Naive B cell (primary cell): Measurements from ENCODE around the gene RPUSD4. TPM values are rescaled to one million over a fixed set of nuclear protein-coding genes. Genes with fewer than 3 reads are reported as not detected.
A peak's percentile ranks its signal among the peaks of the same experiment; 100 is the strongest.
"Not testable (repeated sequence)": the region's sequence is repeated elsewhere in the genome, so short reads cannot be mapped to it uniquely, and the experiment has no call there.

ENCODE experiments used
- ATAC-seq, 2 donors: fragments of 150-1000 bp; cut with Tn5 transposase; 2 replicates each; pipeline ENCODE4 v1.10.0; 2021; ENCODE audit warnings: low read depth in 2 of 2, mild to moderate bottlenecking in 2 of 2, moderate library complexity in 2 of 2
- DNase-seq: peaks from one replicate; pipeline ENCODE4 v3.0.0; 2022
- H3K27ac Mint-ChIP-seq, 6 donors: one replicate each; pipeline ENCODE4 v1.8.0; 2020 to 2022; ENCODE audit warnings: mild to moderate bottlenecking in 6 of 6, mixed read lengths in 6 of 6, moderate library complexity in 5 of 6, inconsistent platforms in 2 of 6
- H3K27me3 Mint-ChIP-seq, 3 donors: one replicate each; pipeline ENCODE4 v1.8.0; 2021 to 2022; ENCODE audit warnings: mixed read lengths in 3 of 3, mild to moderate bottlenecking in 1 of 3
- H3K36me3 Mint-ChIP-seq, 2 donors: one replicate each; pipeline ENCODE4 v1.8.0; 2020 to 2022; ENCODE audit warnings: mixed read lengths in 2 of 2, inconsistent platforms in 1 of 2, mild to moderate bottlenecking in 1 of 2
- H3K4me1 Mint-ChIP-seq, 3 donors: one replicate each; pipeline ENCODE4 v1.8.0; 2020 to 2022; ENCODE audit warnings: mixed read lengths in 3 of 3, inconsistent platforms in 1 of 3, mild to moderate bottlenecking in 1 of 3, moderate library complexity in 1 of 3
- H3K4me3 Mint-ChIP-seq, 8 donors: one replicate each; pipeline ENCODE4 v1.8.0; 2020 to 2022; ENCODE audit warnings: mild to moderate bottlenecking in 8 of 8, mixed read lengths in 8 of 8, moderate library complexity in 8 of 8, inconsistent platforms in 2 of 8
- H3K9me3 Mint-ChIP-seq, 7 donors: one replicate each; pipeline ENCODE4 v1.8.0; 2020 to 2022; ENCODE audit warnings: mixed read lengths in 7 of 7, mild to moderate bottlenecking in 5 of 7, inconsistent platforms in 2 of 7, moderate library complexity in 1 of 7
- polyA plus RNA-seq, 6 donors: library from polyadenylated mRNA; unstranded; fragments of 300-500 nt; fragmentation: Illumina TruSeq; gene quantifications; one replicate each; pipeline ENCODE4 v1.2.3, GENCODE V29; 2021; ENCODE audit warnings: low read depth in 6 of 6

The RPUSD4 gene, protein sequence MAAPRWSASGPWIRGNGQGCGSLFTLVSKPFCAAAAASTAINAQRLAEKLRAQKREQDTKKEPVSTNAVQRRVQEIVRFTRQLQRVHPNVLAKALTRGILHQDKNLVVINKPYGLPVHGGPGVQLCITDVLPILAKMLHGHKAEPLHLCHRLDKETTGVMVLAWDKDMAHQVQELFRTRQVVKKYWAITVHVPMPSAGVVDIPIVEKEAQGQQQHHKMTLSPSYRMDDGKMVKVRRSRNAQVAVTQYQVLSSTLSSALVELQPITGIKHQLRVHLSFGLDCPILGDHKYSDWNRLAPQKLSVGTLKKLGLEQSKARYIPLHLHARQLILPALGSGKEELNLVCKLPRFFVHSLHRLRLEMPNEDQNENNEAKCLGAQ
- 10 to 100 TPM; 15.5 to 21.1 (median 18.3) TPM for polyA plus RNA-seq

DNA sequence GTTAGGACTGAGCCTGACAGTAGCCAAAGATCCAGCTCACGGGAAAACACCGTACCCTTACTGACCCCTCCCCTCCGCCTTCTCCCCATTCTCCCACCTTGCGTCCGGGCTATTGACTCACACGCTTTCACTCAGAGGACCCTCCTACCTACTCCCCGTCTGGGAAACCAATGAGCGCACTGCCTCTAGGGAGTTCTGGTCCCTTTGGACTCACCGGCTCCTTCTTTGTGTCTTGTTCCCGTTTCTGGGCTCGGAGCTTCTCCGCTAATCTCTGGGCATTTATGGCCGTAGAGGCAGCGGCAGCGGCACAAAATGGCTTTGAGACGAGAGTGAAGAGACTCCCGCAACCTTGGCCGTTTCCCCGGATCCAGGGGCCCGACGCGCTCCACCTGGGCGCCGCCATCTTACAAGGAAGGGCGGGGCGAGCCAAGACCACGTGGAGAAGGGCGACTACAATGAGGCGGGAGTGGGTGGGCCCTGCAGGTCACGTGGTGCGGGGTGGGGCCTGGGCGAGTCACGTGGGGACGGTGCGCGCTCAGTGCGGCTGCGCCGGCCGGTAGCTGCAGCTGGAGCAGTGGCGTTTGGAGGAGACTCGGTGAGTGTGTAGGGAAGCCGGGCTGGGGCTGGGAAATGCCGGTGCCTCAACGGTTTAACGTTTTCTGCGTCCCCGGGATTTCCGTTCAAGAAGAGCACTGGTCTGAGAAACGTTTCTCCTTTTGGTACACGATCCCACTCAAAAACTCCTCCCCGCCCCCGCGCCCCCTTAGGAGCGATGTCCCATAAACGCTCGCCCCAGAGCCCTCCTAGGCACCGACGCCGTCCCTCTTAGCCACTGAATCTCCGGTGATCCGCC lies at the start of gene RPUSD4, which contains the start of gene FAM118B:
TSS of gene RPUSD4 (minus strand) at position 415 of the 853 bp plus-strand sequence. CDS start at position 403, 12 bp downstream.
TSS of gene FAM118B (plus strand) at position 547 of the 853 bp plus-strand sequence. CDS start 23,220 bp downstream, outside the sequence.
- no peaks in the 10 kb centered on the region for H3K9me3 Mint-ChIP-seq
- H3K36me3 Mint-ChIP-seq: peaks cover 0 to 5% of the 10 kb centered on the region in 2 donors
- ATAC-seq: peak; percentile 96
- DNase-seq: peak; percentile 99
- no peaks in the 10 kb centered on the region for H3K27me3 Mint-ChIP-seq
- H3K4me1 Mint-ChIP-seq: peaks cover 33 to 44% (median 37%) of the 10 kb centered on the region in 3 donors
- peak within 1 kb of the TSS; percentile 98 to 100 (median 99) for H3K4me3 Mint-ChIP-seq
- H3K27ac Mint-ChIP-seq: peak within 1 kb of the TSS; percentile 92 to 99 (median 98)

DNA sequence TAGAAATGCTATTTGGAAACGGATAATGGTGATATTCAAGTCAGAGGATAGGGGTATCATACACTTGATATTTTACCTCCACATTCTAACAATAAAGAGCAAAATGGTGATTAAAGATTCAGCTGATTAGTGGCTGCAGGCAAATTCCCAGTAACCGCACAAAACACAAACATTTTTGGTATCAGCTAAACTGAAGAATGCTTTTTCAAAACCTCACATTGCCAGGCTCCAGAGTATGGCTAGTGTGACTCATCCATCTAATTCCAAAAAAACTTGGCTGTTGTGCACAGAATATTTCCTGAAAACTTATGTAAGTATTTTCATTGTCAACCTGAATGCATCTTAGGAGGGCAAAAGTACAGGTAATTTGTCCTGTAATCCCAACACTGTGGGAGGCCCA lies 46.3 kb upstream of the RPUSD4 start:
- ATAC-seq: no peak
- Mint-ChIP-seq H3K36me3 (peaks cover 9 to 10% of the 10 kb centered on the region in 2 donors), H3K27ac (peak overlapping the region in 2 of 6 donors; percentile 63 to 81), H3K9me3 (no peaks in the 10 kb centered on the region), H3K4me1 (no peaks in the 10 kb centered on the region), H3K4me3 (no peak overlapping the region), H3K27me3 (no peaks in the 10 kb centered on the region)
- DNase-seq: no peak

GRCh38 chr11:126257144-126257543 lies 45.7 kb upstream of the RPUSD4 start:
- ATAC-seq: no peak
- peak overlapping the region in 1 of 6 donors; percentile 29 for H3K27ac Mint-ChIP-seq
- no peaks in the 10 kb centered on the region for H3K4me1 Mint-ChIP-seq
- peaks cover 8 to 9% of the 10 kb centered on the region in 2 donors for H3K36me3 Mint-ChIP-seq
- no peaks in the 10 kb centered on the region for H3K9me3 Mint-ChIP-seq
- no peak overlapping the region for H3K4me3 Mint-ChIP-seq
- no peak for DNase-seq
- no peaks in the 10 kb centered on the region for H3K27me3 Mint-ChIP-seq

DNA sequence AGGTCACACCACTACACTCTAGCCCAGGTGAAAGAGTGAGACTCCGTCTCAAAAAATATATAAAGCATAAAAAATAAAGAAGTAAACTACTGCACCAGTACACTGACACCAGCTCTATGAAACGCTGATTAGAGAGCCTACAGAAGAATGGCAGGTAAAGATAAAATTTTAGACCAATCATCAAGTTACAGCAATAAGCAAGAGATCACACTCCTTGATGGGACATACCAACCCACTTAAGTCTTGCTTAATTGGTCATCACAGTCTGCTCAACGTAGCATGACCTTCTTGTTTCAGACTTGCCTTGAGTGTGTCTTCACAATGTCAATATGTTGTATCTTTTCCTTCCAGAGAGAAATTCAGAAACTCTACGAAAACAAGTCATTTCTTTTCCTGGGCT lies 44.8 kb upstream of the RPUSD4 start:
- no peak overlapping the region for H3K27ac Mint-ChIP-seq
- no peak overlapping the region for H3K4me3 Mint-ChIP-seq
- H3K9me3 Mint-ChIP-seq: no peaks in the 10 kb centered on the region
- ATAC-seq (no peak), DNase-seq (no peak)
- no peaks in the 10 kb centered on the region for H3K4me1 Mint-ChIP-seq
- H3K27me3 Mint-ChIP-seq: no peaks in the 10 kb centered on the region
- peaks cover 8 to 9% of the 10 kb centered on the region in 2 donors for H3K36me3 Mint-ChIP-seq

DNA sequence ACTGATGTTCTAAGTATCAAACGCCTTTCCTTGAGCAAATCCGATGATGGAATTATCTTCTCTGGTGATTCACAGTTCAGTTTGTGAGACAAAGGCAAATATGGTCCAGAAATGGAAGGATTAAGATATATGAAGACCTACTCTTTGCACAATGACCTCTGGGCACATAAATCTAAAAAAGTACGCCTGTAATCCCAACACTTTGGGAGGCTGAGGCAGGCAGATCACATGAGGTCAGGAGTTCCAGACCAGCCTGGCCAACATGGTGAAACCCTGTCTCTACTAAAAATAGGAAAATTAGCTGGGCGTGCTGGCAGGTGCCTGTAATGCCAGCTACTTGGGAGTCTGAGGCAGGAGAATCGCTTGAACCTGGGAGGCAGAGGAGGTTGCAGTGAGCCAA lies 44.1 kb upstream of the RPUSD4 start:
- peak overlapping the region in 1 of 6 donors; percentile 15 for H3K27ac Mint-ChIP-seq
- H3K36me3 Mint-ChIP-seq, ATAC-seq: not testable (repeated sequence)

GRCh38 chr11:126254819-126255218 lies 43.4 kb upstream of the RPUSD4 start:
- DNase-seq (no peak), ATAC-seq (no peak)
- Mint-ChIP-seq H3K27me3 (no peaks in the 10 kb centered on the region), H3K36me3 (peaks cover 8 to 9% of the 10 kb centered on the region in 2 donors), H3K9me3 (no peaks in the 10 kb centered on the region), H3K27ac (no peak overlapping the region), H3K4me3 (no peak overlapping the region), H3K4me1 (no peaks in the 10 kb centered on the region)

More for the DNA sequence above, 44.1 kb upstream of the RPUSD4 start:
- not testable (repeated sequence) for H3K4me3 Mint-ChIP-seq, DNase-seq, H3K4me1 Mint-ChIP-seq, H3K27me3 Mint-ChIP-seq, H3K9me3 Mint-ChIP-seq

DNA sequence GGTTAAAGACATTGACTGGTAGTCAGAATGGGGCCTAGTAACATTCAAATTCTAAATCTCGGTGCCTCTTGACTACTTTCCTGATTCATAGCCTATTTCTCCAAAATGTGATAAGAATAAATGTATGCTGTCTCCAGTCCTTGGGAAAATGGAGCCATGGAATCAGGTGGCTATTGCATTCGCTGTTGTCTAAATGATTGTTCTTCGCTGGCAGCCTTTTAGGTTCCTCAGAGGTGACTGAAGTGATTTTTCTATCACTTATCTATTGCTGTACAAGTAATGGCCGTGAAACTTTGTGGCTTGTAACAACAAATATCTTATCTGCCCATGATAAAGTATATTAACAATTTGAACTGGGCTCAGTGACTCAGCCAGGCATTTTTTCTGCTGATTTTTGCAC lies 41.8 kb upstream of the RPUSD4 start:
- ATAC-seq (no peak), DNase-seq (no peak)
- H3K27me3 Mint-ChIP-seq: no peaks in the 10 kb centered on the region
- no peak overlapping the region for H3K27ac Mint-ChIP-seq
- no peaks in the 10 kb centered on the region for H3K4me1 Mint-ChIP-seq
- no peaks in the 10 kb centered on the region for H3K9me3 Mint-ChIP-seq
- no peak overlapping the region for H3K4me3 Mint-ChIP-seq
- H3K36me3 Mint-ChIP-seq: peaks cover 8 to 16% of the 10 kb centered on the region in 2 donors

GRCh38 chr11:126246636-126247035 lies 35.2 kb upstream of the RPUSD4 start:
- Mint-ChIP-seq H3K27ac (no peak overlapping the region), H3K9me3 (no peaks in the 10 kb centered on the region), H3K4me1 (no peaks in the 10 kb centered on the region), H3K4me3 (no peak overlapping the region), H3K27me3 (no peaks in the 10 kb centered on the region), H3K36me3 (peaks cover 0 to 11% of the 10 kb centered on the region in 2 donors)
- no peak for ATAC-seq
- DNase-seq: no peak

- no peak for ATAC-seq
- H3K4me1 Mint-ChIP-seq: no peaks in the 10 kb centered on the region
- no peak overlapping the region for H3K27ac Mint-ChIP-seq
- peaks cover 0 to 8% of the 10 kb centered on the region in 2 donors for H3K36me3 Mint-ChIP-seq
- H3K9me3 Mint-ChIP-seq: no peaks in the 10 kb centered on the region
- no peak overlapping the region for H3K4me3 Mint-ChIP-seq
- no peaks in the 10 kb centered on the region for H3K27me3 Mint-ChIP-seq
- no peak for DNase-seq
These were observed 21.9 kb upstream of the RPUSD4 start for GRCh38 chr11:126233391-126233790.

GRCh38 chr11:126232683-126233082 lies 21.2 kb upstream of the RPUSD4 start:
- no peak for DNase-seq
- peaks cover 0 to 8% of the 10 kb centered on the region in 2 donors for H3K36me3 Mint-ChIP-seq
- no peak overlapping the region for H3K27ac Mint-ChIP-seq
- no peaks in the 10 kb centered on the region for H3K9me3 Mint-ChIP-seq
- H3K4me1 Mint-ChIP-seq: no peaks in the 10 kb centered on the region
- ATAC-seq: no peak
- no peaks in the 10 kb centered on the region for H3K27me3 Mint-ChIP-seq
- H3K4me3 Mint-ChIP-seq: no peak overlapping the region

- H3K27ac Mint-ChIP-seq: no peak overlapping the region
These were observed 20.4 kb upstream of the RPUSD4 start for GRCh38 chr11:126231725-126232459.

GRCh38 chr11:126229858-126230540 lies 18.5 kb upstream of the RPUSD4 start:
- no peak for DNase-seq
- no peak for ATAC-seq
- Mint-ChIP-seq H3K27me3 (no peaks in the 10 kb centered on the region), H3K4me1 (peaks cover 0 to 3% (median 0%) of the 10 kb centered on the region in 3 donors), H3K4me3 (no peak overlapping the region), H3K36me3 (no peaks in the 10 kb centered on the region), H3K9me3 (peaks cover 0 to 8% (median 0%) of the 10 kb centered on the region in 7 donors), H3K27ac (no peak overlapping the region)

More at GRCh38 chr11:126231725-126232459, 20.4 kb upstream of the RPUSD4 start:
- no peaks in the 10 kb centered on the region for H3K4me1 Mint-ChIP-seq
- no peak overlapping the region for H3K4me3 Mint-ChIP-seq
- H3K36me3 Mint-ChIP-seq: peaks cover 0 to 8% of the 10 kb centered on the region in 2 donors
- no peaks in the 10 kb centered on the region for H3K27me3 Mint-ChIP-seq
- no peak for DNase-seq
- H3K9me3 Mint-ChIP-seq: no peaks in the 10 kb centered on the region
- no peak for ATAC-seq
